Fibroblast of the conjunctiva (primary cell): ENCODE measurements around the gene PLA2G12B.

Experiments
- DNase-seq: peaks from one replicate; pipeline ENCODE4 v3.0.0-alpha.2; 2010; ENCODE audit warnings: low read depth

Gene PLA2G12B

DNA sequence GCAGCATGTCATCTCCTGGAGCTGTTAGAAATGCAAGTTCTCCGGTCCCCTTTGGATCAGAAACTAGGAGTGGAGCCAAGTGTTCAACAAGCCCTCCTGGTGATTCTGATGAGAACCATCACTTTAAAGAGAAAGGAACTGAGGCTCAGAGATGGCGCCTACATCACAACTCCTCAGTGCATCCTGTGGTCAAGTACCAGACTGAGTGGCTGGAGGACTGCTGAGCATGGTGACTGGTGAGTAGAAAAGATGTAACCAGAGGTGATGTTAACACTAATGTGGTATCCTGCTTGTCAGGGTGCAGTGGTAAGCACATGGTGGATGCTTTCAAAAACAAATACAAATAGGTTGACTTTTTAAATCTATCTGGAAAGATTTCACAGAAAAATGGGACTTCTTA, 64.5 kb downstream of the PLA2G12B start:
- DNase-seq = no peak

DNA sequence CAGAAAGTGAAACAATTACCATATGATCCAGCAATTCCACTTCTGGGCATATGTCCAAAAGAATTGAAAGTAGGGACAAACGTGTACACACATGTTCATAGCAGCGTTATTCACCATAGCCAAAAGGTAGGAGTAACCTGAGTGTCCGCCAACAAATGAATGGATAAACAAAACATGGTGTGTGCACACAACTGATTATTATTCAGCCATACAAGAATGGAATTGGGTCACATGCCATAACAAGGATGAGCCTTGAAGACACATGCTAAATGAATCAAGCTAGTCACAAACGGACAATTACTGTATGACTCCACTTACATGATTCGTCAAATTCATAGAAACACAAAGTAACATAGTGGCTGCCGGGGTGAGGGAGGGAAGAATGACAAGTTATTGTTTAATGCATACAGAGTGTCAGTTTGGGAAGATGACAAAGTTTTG, 65.2 kb downstream of the PLA2G12B start:
- no peak for DNase-seq

DNA sequence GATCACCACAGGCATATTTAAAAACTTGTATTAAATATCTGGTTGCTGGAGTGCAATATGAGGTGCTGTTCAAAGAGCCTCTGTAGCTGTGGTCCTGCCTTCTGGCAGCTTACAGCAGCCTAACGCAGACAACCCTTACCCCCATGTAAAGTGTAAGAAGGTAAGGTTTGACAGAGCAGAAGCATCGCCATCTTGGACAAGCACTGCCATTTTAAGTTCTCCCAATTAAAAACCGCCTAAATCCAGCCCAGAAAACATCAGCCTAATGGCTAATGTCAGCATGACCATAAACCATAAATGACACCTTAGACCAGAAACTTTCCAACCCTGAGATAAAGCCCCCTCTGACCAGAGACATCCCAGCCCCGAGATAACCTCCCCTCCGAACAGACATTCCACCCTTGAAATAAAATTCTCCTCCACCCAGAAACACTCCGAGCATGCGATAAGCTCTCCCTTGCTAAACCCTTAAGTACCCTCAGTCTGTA, 66.4 kb downstream of the PLA2G12B start:
- DNase-seq = no peak

DNA sequence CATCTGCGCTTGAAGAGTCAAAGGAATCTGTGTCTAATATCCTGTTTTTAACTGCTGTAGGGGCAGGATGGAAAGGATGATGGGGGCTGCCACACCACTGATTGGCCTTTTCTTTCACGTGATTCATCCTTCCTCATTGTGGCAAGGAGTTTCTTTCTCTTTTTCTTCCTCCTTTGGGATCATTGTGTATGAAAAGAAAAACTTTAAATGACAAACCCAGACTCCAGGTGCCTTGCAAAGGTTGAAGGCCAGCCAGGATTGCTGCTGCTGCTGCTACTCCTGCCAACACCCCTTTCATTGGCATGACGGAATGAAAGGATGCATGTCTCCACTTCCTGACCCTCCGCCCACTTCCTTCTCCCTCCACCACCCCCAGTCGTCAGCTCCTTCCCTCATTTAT, 67.6 kb downstream of the PLA2G12B start:
- no peak for DNase-seq

DNA sequence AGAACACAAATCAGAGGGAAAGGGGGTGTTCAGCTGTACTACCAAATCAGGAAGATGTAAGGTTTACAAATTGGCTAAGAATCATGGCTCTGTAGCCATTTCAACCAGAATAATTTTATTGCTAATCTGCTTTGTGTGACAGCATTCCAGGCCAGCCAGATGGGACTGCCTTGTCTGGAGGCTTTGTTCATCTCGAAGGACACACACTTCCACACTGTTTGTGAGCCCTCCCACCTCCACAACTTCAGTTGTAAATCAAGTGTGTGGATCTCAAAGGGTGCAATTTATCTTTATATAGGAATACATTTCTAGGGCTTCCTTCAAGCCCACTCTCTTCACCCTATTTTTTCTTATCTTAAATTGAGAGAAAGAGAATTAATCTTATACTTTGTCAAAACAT, 68.0 kb downstream of the PLA2G12B start:
- no peak for DNase-seq

DNA sequence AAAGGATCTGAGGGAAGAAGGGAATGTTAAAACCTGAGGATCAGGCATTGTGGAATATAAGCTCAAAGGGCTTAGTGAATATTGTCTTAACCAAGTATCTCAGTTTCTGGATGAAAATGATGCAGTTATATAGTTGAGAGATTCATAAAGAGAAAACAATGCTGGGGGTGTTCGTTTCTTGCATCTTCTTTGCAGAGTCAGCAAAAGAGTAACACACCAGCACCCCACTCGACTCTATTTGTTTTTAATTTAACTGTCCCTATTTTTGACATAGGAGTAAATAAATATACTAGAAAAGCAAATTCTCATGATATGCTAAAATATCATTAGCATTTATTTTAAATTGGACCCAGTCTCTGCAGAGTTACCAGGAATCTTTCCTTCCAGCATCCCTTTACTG, 68.7 kb downstream of the PLA2G12B start:
- DNase-seq = no peak
